ENCODE results near the gene GALNT9.
A peak's percentile ranks its signal among the peaks of the same experiment; 100 is the strongest.

The GALNT9 gene

DNA sequence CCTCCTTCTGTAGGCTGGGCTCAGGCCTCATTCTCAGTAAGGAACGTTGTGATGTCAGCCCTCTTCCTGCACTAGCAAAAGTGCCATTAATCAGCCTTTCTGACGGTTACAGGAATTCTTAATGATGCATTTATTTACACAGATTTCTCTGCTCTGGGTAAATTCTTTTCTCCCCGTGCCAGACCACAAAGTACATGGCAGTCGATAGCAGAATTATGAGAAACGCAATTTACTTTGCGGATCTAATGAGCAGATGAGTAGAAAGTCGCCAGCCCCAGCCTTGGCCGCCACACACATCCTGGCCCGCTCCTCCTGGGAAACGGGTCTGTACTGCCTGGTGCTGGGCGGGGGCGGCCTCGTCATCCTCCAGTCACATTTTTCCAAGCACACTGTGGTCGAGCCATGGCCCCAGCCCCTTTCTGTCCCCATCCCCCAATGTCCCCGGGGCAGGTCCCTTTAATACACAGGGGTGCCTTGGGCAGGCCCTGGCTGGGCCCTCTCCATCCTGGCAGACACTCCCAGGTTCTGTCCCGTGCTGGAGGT, 159.2 kb downstream of the GALNT9 start:
- DNase-seq (ENCODE audit: low read depth), result peak; percentile 92
- H3K4me3 ChIP-seq (ENCODE audit: control insufficient read depth, low read depth, low read length), result no peak overlapping the region
- no peak for TF ChIP-seq CTCF (conservative IDR thresholded peaks at IDR 0.05; ENCODE audit: control insufficient read depth, insufficient read depth, low read depth, low read length)

- no peak for TF ChIP-seq CTCF (conservative IDR thresholded peaks at IDR 0.05; ENCODE audit: control insufficient read depth, insufficient read depth, low read depth, low read length)
- H3K4me3 ChIP-seq (ENCODE audit: control insufficient read depth, low read depth, low read length), result no peak overlapping the region
- no peak for DNase-seq (ENCODE audit: low read depth)
These were observed 160.0 kb downstream of the GALNT9 start for GRCh38 chr12:132169376-132169775.

DNA sequence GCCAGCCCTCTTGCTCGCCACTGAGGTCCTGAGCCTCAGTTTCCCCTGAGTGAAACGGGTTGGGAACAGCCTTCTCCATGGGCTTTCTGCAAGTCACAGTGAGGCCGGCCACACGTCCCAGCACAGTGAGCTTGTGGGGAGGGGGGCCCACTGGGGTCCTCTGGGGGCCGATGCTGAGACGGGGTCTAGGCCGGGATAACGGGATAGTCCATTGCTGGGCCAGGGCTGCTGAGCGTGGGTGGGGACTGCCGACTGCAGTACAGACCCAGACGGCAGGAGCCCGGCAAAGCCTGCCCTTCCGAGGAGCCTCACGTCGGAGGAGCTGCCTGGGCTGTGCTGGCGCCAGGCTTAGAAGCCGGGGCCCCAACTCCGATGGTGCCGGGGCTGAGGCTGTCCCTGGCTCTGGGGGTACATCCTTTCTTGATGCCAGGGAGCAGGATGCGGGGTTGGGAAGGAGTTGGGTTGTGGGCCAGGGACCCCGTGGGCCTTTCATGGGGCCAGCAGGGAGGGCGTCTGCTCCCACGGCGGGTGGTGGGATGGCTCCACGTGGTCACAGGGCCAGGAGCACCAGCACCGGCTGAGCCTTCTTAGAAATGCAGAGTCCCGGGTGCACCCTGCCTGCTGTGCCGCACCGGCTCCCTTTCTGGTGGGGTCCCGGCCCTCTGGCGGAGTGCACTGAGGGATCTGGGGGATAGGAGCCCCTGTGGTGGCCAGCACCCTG, 160.9 kb downstream of the GALNT9 start:
- no peak for TF ChIP-seq CTCF (conservative IDR thresholded peaks at IDR 0.05; ENCODE audit: control insufficient read depth, insufficient read depth, low read depth, low read length)
- DNase-seq (ENCODE audit: low read depth), result no peak
- H3K4me3 ChIP-seq (ENCODE audit: control insufficient read depth, low read depth, low read length), result no peak overlapping the region

- no peak for TF ChIP-seq CTCF (conservative IDR thresholded peaks at IDR 0.05; ENCODE audit: control insufficient read depth, insufficient read depth, low read depth, low read length)
- DNase-seq (ENCODE audit: low read depth), result peak; percentile 53
- H3K4me3 ChIP-seq (ENCODE audit: control insufficient read depth, low read depth, low read length), result no peak overlapping the region
These were observed 161.6 kb downstream of the GALNT9 start for GRCh38 chr12:132167611-132168310.

DNA sequence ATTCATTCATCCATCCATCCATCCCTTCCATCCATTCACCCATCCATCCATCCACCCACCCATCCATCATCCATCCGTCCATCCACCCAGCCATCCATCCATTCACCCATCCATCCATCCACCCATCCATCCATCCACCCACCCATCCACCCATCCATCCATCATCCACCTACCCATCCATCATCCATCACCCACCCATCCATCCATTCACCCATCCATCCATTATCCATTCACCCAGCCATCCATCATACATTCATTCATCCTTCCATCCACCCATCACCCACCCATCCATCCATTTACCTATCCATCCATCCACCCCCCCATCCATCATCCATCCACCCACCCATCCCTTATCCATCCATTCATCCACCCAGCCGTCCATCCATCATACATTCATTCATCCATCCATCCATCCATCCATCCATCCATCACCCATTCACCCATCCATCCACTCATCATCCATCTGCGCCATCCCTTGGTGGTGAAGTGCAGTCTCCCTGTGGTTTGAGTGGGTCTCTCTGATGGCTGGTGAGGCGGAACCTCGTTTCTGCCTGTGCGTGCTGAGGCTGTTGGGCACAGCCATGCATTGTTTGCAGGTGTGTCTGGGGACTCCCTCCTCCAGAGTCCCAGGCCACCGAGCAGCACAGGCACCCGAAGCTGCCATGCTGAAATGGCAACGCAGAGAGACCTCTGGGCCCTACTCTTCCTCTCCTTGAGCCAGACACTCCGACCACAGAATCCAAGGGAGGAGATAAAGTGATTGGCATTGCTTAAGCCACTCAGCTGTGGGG, 162.4 kb downstream of the GALNT9 start:
- H3K4me3 ChIP-seq (ENCODE audit: control insufficient read depth, low read depth, low read length), result no peak overlapping the region
- no peak for TF ChIP-seq CTCF (conservative IDR thresholded peaks at IDR 0.05; ENCODE audit: control insufficient read depth, insufficient read depth, low read depth, low read length)

DNA sequence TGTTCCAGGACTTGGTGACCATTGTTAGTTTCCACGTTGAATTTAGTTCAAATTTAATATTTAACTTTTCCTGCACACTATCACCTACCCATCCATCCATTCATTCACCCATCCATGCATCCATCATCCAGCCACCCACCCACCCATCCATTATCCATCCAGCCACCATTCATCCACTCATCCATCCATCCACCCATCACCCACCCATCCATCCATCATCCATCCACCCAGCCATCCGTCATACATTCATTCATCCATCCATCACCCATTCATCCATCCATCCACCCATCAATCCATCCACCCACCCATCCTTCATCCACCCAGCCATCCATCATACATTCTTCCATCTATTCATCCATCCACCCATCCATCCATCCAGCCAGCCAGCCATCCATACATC, 163.3 kb downstream of the GALNT9 start:
- no peak overlapping the region for H3K4me3 ChIP-seq (ENCODE audit: control insufficient read depth, low read depth, low read length)
- DNase-seq (ENCODE audit: low read depth), result no peak
- no peak for TF ChIP-seq CTCF (conservative IDR thresholded peaks at IDR 0.05; ENCODE audit: control insufficient read depth, insufficient read depth, low read depth, low read length)

More for the DNA sequence above, 162.4 kb downstream of the GALNT9 start:
- no peak for DNase-seq (ENCODE audit: low read depth)

Measured in fibroblast of mammary gland (primary cell).